CD14-positive monocyte (primary cell): ENCODE measurements around the gene WDR6. TPM values are rescaled to one million over a fixed set of nuclear protein-coding genes. Genes with fewer than 3 reads are reported as not detected.

Experiments
- DNase-seq, 3 donors: peaks; one replicate each; pipeline ENCODE4 v3.0.0-alpha.2; 2011 to 2022
- H2AFZ ChIP-seq: 2 replicates; pipeline ENCODE4 v1.6.0; 2012; ENCODE audit warnings: mild to moderate bottlenecking, low read depth, low read length, inconsistent platforms; ENCODE audit not compliant: insufficient read depth, poor library complexity, severe bottlenecking
- H3K27ac ChIP-seq, 2 donors: 1 replicate in 1 of 2; 2 replicates in 1 of 2; pipeline ENCODE4 v1.5.1; 2012 to 2013; ENCODE audit warnings: low read length in 2 of 2, control low read depth in 1 of 2, inconsistent platforms in 1 of 2, low read depth in 1 of 2, mild to moderate bottlenecking in 1 of 2
- H3K27me3 ChIP-seq, 2 donors: one replicate each; pipeline versions ENCODE4 v1.6.0 to v1.6.1; 2011 to 2013; ENCODE audit warnings: low read length in 2 of 2; ENCODE audit not compliant: control insufficient read depth in 2 of 2, insufficient read depth in 2 of 2
- H3K36me3 ChIP-seq, 2 donors: replicated peaks in 1 of 2; 1 replicate in 1 of 2; 2 replicates in 1 of 2; pipeline versions ENCODE4 v1.5.1 to v1.6.1; 2012 to 2013; ENCODE audit warnings: low read length in 2 of 2, control low read depth in 1 of 2, inconsistent platforms in 1 of 2, mild to moderate bottlenecking in 1 of 2; ENCODE audit not compliant: insufficient read depth in 2 of 2, control insufficient read depth in 1 of 2
- H3K4me1 ChIP-seq, 2 donors: 1 replicate in 1 of 2; 2 replicates in 1 of 2; pipeline versions ENCODE4 v1.5.1 to v1.6.1; 2012 to 2013; ENCODE audit warnings: low read length in 2 of 2, control low read depth in 1 of 2, inconsistent platforms in 1 of 2, mild to moderate bottlenecking in 1 of 2, moderate library complexity in 1 of 2; ENCODE audit not compliant: insufficient read depth in 2 of 2, control insufficient read depth in 1 of 2
- H3K4me2 ChIP-seq: replicated peaks from 2 replicates; pipeline ENCODE3; 2012; ENCODE audit warnings: low read length, moderate library complexity, mild to moderate bottlenecking; ENCODE audit not compliant: poor library complexity, severe bottlenecking; ENCODE audit errors: extremely low read depth
- H3K4me3 ChIP-seq, 3 experiments: fragments of 200-600 bp in 1 of 3; sonication (generic) in 1 of 3; replicated peaks in 1 of 3; 1 replicate in 2 of 3; 2 replicates in 1 of 3; pipeline ENCODE4 v1.5.1; 2011 to 2013; ENCODE audit warnings: low read length in 3 of 3, mild to moderate bottlenecking in 3 of 3, control low read depth in 2 of 3, low read depth in 2 of 3, inconsistent platforms in 1 of 3, moderate library complexity in 1 of 3
- H3K79me2 ChIP-seq: 2 replicates; pipeline ENCODE4 v1.6.0; 2012; ENCODE audit warnings: mild to moderate bottlenecking, control low read depth, inconsistent platforms, low read length, moderate library complexity; ENCODE audit not compliant: insufficient read depth
- H3K9ac ChIP-seq: 2 replicates; pipeline ENCODE4 v1.6.0; 2017; ENCODE audit warnings: low read length, mild to moderate bottlenecking; ENCODE audit not compliant: insufficient read depth, poor library complexity, severe bottlenecking
- H3K9me3 ChIP-seq, 2 donors: replicated peaks in 1 of 2; 1 replicate in 1 of 2; 2 replicates in 1 of 2; pipeline versions ENCODE4 v1.5.1 to v1.6.1; 2012 to 2013; ENCODE audit warnings: low read length in 2 of 2, control low read depth in 1 of 2; ENCODE audit not compliant: control insufficient read depth in 1 of 2, insufficient read depth in 1 of 2
- H4K20me1 ChIP-seq: 2 replicates; pipeline ENCODE4 v1.6.0; 2012; ENCODE audit warnings: mild to moderate bottlenecking, low read length, control low read depth, moderate library complexity; ENCODE audit not compliant: insufficient read depth
- H3K27ac Mint-ChIP-seq, 7 donors: one replicate each; pipeline ENCODE4 v1.8.0; 2020; ENCODE audit warnings: mild to moderate bottlenecking in 7 of 7, mixed read lengths in 7 of 7, moderate library complexity in 6 of 7, inconsistent platforms in 2 of 7
- H3K27me3 Mint-ChIP-seq, 3 donors: one replicate each; pipeline ENCODE4 v1.8.0; 2021 to 2022; ENCODE audit warnings: low read depth in 3 of 3, mild to moderate bottlenecking in 3 of 3, mixed read lengths in 3 of 3, moderate library complexity in 3 of 3, inconsistent platforms in 1 of 3
- H3K36me3 Mint-ChIP-seq, 2 donors: one replicate each; pipeline ENCODE4 v1.8.0; 2020; ENCODE audit warnings: mixed read lengths in 2 of 2, inconsistent platforms in 1 of 2, mild to moderate bottlenecking in 1 of 2
- H3K4me1 Mint-ChIP-seq: one replicate; pipeline ENCODE4 v1.8.0; 2020; ENCODE audit warnings: mild to moderate bottlenecking, mixed read lengths
- H3K4me3 Mint-ChIP-seq, 2 donors: one replicate each; pipeline ENCODE4 v1.8.0; 2020; ENCODE audit warnings: mild to moderate bottlenecking in 2 of 2, mixed read lengths in 2 of 2, moderate library complexity in 1 of 2
- H3K9me3 Mint-ChIP-seq, 7 donors: one replicate each; pipeline ENCODE4 v1.8.0; 2020 to 2022; ENCODE audit warnings: mixed read lengths in 7 of 7, mild to moderate bottlenecking in 6 of 7, moderate library complexity in 6 of 7, inconsistent platforms in 2 of 7
- CTCF ChIP-seq: fragments of 200-600 bp; IDR thresholded peaks from one replicate; pipeline ENCODE4 v1.8.0; 2022; ENCODE audit warnings: antibody characterized with exemption, mild to moderate bottlenecking
- WGBS: methylation state at CpG from one replicate; pipeline ENCODE4 v1.1.5; 2013; ENCODE audit warnings: missing lambda C conversion rate; ENCODE audit not compliant: insufficient coverage; 5-methylcytosine and 5-hydroxymethylcytosine counted together
- intact Hi-C, 2 donors: fragments of 100-400 bp; cut with micrococcal nuclease; formaldehyde crosslinking; loops; one replicate each; pipeline versions ENCODE4 v1.15.0 to v1.15.1; 2023
- polyA minus RNA-seq: library from RNA; depleted of rRNA, polyadenylated mRNA; stranded (reverse); fragments of >200 nt; gene quantifications from 2 replicates; pipeline ENCODE4 v1.2.3, GENCODE V29; 2012
- polyA plus RNA-seq, 3 donors: library from polyadenylated mRNA; depleted of rRNA in 1 of 3; unstranded in 2 of 3; stranded (reverse) in 1 of 3; fragments of 300-500 nt in 2 of 3; fragments of >200 nt in 1 of 3; fragmentation: Illumina TruSeq in 2 of 3; gene quantifications; 1 replicate in 2 of 3; 2 replicates in 1 of 3; pipeline ENCODE4 v1.2.3, GENCODE V29; 2012 to 2021
- total RNA-seq, 12 experiments: library from RNA in 1 of 12; stranded (reverse) in 1 of 12; fragments of 120-200 nt in 1 of 12; gene quantifications; one replicate each; pipeline ENCODE4 v1.2.4 and lab custom pipeline; 2013 to 2026; ENCODE audit warnings: mixed read lengths in 6 of 12, inconsistent platforms in 1 of 12

Gene WDR6
- 36.5 TPM for total RNA-seq (2013)
- polyA plus RNA-seq (100 to 1,000 TPM in 1 of 3 donors, 10 to 100 TPM in 2; 30.6 to 103 (median 46.3) TPM), polyA minus RNA-seq (57.2 and 84.2 TPM in 2 replicates), total RNA-seq (lab: John Stamatoyannopoulos, UW) (14.5 to 71.5 (median 37.9) reads per million in 11 experiments)

GRCh38 chr3:49007068-49007770, at the start of gene WDR6:
TSS of gene WDR6 (plus strand) at chr3:49007391. CDS start at chr3:49007432, 41 bp downstream.
- peak within 1 kb of the TSS; percentile 90 to 97 for H3K27ac ChIP-seq
- Mint-ChIP-seq H3K4me1 (peaks cover 23% of the 10 kb centered on the region), H3K27me3 (peaks cover 0 to 2% (median 1%) of the 10 kb centered on the region in 3 donors), H3K9me3 (no peaks in the 10 kb centered on the region), H3K36me3 (peaks cover 10 to 21% of the 10 kb centered on the region in 2 donors), H3K27ac (peak within 1 kb of the TSS; percentile 94 to 99 (median 99)), H3K4me3 (peak within 1 kb of the TSS; percentile 95 to 98)
- H3K27me3 ChIP-seq, result no peaks in the 10 kb centered on the region
- H3K4me1 ChIP-seq, result peaks cover 20 to 34% of the 10 kb centered on the region in 2 donors
- H3K36me3 ChIP-seq, result peaks cover 8 to 10% of the 10 kb centered on the region in 2 donors
- peak within 1 kb of the TSS; percentile 93 for H3K4me2 ChIP-seq
- H3K9me3 ChIP-seq, result no peaks in the 10 kb centered on the region
- H3K9ac ChIP-seq, result peak within 1 kb of the TSS; percentile 90
- peaks cover 32% of the 10 kb centered on the region for H3K79me2 ChIP-seq
- peaks cover 18% of the 10 kb centered on the region for H4K20me1 ChIP-seq
- peak; percentile 45 for TF ChIP-seq CTCF
- DNase-seq, result peak; percentile 94 to 97 (median 95)
- intact Hi-C loops, result loop anchor here in 1 of 2 donors (2.0 kb wide), 1 partner anchor 18 kb away; no protein-coding TSS in a partner anchor
- peak within 1 kb of the TSS; percentile 94 for H2AFZ ChIP-seq
- whole genome bisulfite sequencing, result under 1% methylated on average over 59 of the region's 65 CpGs
- H3K4me3 ChIP-seq, result peak within 1 kb of the TSS; percentile 57 to 94 (median 93)

- WGBS, result 100% methylated on average over 1 of the region's 4 CpGs
- TF ChIP-seq CTCF, result no peak
- Histone ChIP-seq H3K27me3 (no peaks in the 10 kb centered on the region), H3K4me3 (no peak overlapping the region), H3K9me3 (no peaks in the 10 kb centered on the region), H4K20me1 (peaks cover 5% of the 10 kb centered on the region), H3K27ac (no peak overlapping the region), H3K4me2 (no peak overlapping the region), H2AFZ (no peak overlapping the region), H3K36me3 (peaks cover 38 to 62% of the 10 kb centered on the region in 2 donors), H3K4me1 (no peaks in the 10 kb centered on the region), H3K79me2 (peaks cover 3% of the 10 kb centered on the region), H3K9ac (no peak overlapping the region)
- Mint-ChIP-seq H3K27ac (no peak overlapping the region), H3K27me3 (no peaks in the 10 kb centered on the region), H3K4me1 (no peaks in the 10 kb centered on the region), H3K36me3 (peaks cover 45 to 67% of the 10 kb centered on the region in 2 donors), H3K9me3 (no peaks in the 10 kb centered on the region), H3K4me3 (no peak overlapping the region)
- no peak for DNase-seq
- intact Hi-C loops, result no loop called here
Measured at GRCh38 chr3:48960841-48961413, 46.3 kb upstream of the WDR6 start.
